Retinal pigment epithelial cell (primary cell): Measurements from ENCODE around the gene AP4M1.

Experiments used
- DNase-seq: peaks from one replicate; pipeline ENCODE4 v3.0.0-alpha.2; 2010; ENCODE audit warnings: low read depth
- H3K4me3 ChIP-seq: 2 replicates; pipeline ENCODE4 v1.5.1; 2011; ENCODE audit warnings: mild to moderate bottlenecking, low read length, control low read depth, moderate library complexity
- CTCF ChIP-seq: conservative IDR thresholded peaks from 2 replicates; pipeline ENCODE4 v1.5.1; 2011; ENCODE audit warnings: low read depth, low read length, control low read depth, inconsistent platforms

AP4M1 gene

GRCh38 chr7:100101016-100101862, at the start of gene AP4M1, which contains the start of gene MCM7:
AP4M1 (plus strand) TSS chr7:100101643; CDS start chr7:100101715, 72 bp downstream.
MCM7 (minus strand) TSS chr7:100101397; CDS start chr7:100101294, 103 bp downstream.
- peak; percentile 97 for DNase-seq
- H3K4me3 ChIP-seq: peak within 1 kb of the TSS; percentile 94
- no peak for TF ChIP-seq CTCF

- DNase-seq: peak; percentile 30
- H3K4me3 ChIP-seq: no peak overlapping the region
- peak; percentile 13 for TF ChIP-seq CTCF
Observed at GRCh38 chr7:100053215-100053614, 48.2 kb upstream of the AP4M1 start.

- no peak for DNase-seq
- no peak for TF ChIP-seq CTCF
- no peak overlapping the region for H3K4me3 ChIP-seq
Observed at GRCh38 chr7:100057006-100057405, 44.4 kb upstream of the AP4M1 start.

GRCh38 chr7:100059251-100059739, 42.1 kb upstream of the AP4M1 start:
- TF ChIP-seq CTCF: no peak
- DNase-seq: no peak
- no peak overlapping the region for H3K4me3 ChIP-seq

- H3K4me3 ChIP-seq: no peak overlapping the region
- no peak for DNase-seq
- no peak for TF ChIP-seq CTCF
Observed at GRCh38 chr7:100061518-100062193, 39.8 kb upstream of the AP4M1 start.

GRCh38 chr7:100063376-100063775, 38.1 kb upstream of the AP4M1 start:
- TF ChIP-seq CTCF: no peak
- no peak overlapping the region for H3K4me3 ChIP-seq
- no peak for DNase-seq

GRCh38 chr7:100064162-100064561, 37.3 kb upstream of the AP4M1 start:
- no peak for TF ChIP-seq CTCF
- H3K4me3 ChIP-seq: no peak overlapping the region
- DNase-seq: no peak
